ENCODE data around the gene NGLY1.

NGLY1 gene

GRCh38 chr3:25707268-25707926 lies 75.8 kb downstream of the NGLY1 start:
- in situ Hi-C loops (cut with HindIII; ENCODE audit: low sequenced_read_pairs), result no loop called here
- H3K4me3 ChIP-seq (ENCODE audit: low read depth, low read length), result no peak overlapping the region
- DNase-seq (ENCODE audit: low read depth), result no peak
- no peak for TF ChIP-seq CTCF (IDR thresholded peaks at IDR 0.05; ENCODE audit: low read depth, low read length, missing control alignments)

- H3K4me3 ChIP-seq (ENCODE audit: low read depth, low read length), result no peak overlapping the region
- no peak for DNase-seq (ENCODE audit: low read depth)
- in situ Hi-C loops (cut with HindIII; ENCODE audit: low sequenced_read_pairs), result no loop called here
- no peak for TF ChIP-seq CTCF (IDR thresholded peaks at IDR 0.05; ENCODE audit: low read depth, low read length, missing control alignments)
Measured at GRCh38 chr3:25706213-25706612, 77.0 kb downstream of the NGLY1 start.

DNA sequence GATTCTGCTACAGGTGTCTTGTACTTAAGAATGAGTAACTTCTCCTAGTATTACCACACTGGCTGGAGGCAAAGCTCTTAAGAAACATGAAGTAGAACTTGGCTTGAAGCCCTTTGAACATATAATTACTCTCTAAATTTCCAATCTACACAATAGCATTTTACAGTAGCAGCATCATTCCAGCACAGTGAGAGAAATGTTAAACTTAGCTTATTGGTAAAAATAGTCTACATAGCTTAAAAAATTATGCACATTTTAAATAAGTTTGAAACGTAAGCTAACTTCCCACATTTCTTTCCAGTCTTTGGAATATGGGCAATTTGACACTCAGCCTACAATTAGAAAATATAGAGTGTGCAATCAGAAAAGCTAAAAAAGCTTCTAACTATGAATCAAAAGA lies 85.7 kb downstream of the NGLY1 start:
- no peak overlapping the region for H3K4me3 ChIP-seq (ENCODE audit: low read depth, low read length)
- in situ Hi-C loops (cut with HindIII; ENCODE audit: low sequenced_read_pairs), result no loop called here
- DNase-seq (ENCODE audit: low read depth), result no peak
- TF ChIP-seq CTCF (IDR thresholded peaks at IDR 0.05; ENCODE audit: low read depth, low read length, missing control alignments), result no peak

DNA sequence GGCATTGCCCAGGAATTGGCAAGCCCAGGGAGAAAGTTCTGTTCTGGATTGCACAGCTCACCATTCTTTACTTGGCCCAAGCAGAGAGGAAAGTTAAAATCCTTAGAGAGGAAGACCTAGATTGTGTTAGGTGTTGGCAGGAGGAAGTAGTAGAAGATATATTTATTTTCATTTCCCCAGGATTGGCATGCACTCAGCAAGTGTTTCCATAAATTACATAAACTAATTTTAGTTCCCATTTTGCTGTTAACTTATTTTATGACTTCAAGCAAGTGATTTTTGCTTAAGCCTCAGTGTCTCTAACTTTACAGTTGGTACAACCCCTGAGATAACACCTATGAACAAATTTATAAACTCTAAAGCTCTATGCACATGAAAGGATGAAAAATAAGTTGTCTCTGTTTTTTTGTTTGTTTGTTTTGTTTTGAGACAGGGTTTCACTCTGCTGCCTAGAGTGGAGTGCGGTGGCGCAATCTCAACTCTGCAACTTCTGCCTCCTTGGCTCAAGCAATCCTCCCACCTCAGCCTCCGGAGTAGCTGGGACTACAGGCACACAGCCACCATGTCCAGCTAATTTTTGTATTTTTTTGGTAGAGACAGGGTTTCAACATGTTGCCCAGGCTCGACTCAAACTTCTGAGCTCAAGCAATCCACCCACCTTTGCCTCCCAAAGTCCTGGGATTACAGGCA lies 87.4 kb downstream of the NGLY1 start:
- no peak for TF ChIP-seq CTCF (IDR thresholded peaks at IDR 0.05; ENCODE audit: low read depth, low read length, missing control alignments)
- H3K4me3 ChIP-seq (ENCODE audit: low read depth, low read length), result no peak overlapping the region
- DNase-seq (ENCODE audit: low read depth), result no peak
- in situ Hi-C loops (cut with HindIII; ENCODE audit: low sequenced_read_pairs), result no loop called here

DNA sequence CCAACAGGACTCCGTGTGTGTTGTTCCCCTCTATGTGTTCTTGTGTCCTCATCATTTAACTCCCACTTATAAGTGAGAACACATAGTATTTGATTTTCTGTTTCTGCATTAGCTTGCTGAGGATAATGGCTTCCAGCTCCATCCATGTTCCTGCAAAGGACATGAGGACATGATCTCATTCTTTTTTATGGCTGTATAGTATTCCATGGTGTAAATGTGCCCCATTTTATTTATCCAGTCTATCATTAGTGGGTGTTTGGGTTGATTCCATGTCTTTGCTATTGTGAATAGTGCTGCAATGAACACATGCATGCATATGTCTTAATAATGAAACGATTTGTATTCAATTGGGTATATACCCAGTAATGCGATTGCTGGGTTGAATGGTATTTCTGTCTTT lies 90.0 kb downstream of the NGLY1 start:
- no peak for TF ChIP-seq CTCF (IDR thresholded peaks at IDR 0.05; ENCODE audit: low read depth, low read length, missing control alignments)
- DNase-seq (ENCODE audit: low read depth), result no peak
- in situ Hi-C loops (cut with HindIII; ENCODE audit: low sequenced_read_pairs), result no loop called here
- no peak overlapping the region for H3K4me3 ChIP-seq (ENCODE audit: low read depth, low read length)

- no peak for DNase-seq (ENCODE audit: low read depth)
- H3K4me3 ChIP-seq (ENCODE audit: low read depth, low read length), result no peak overlapping the region
- in situ Hi-C loops (cut with HindIII; ENCODE audit: low sequenced_read_pairs), result no loop called here
- TF ChIP-seq CTCF (IDR thresholded peaks at IDR 0.05; ENCODE audit: low read depth, low read length, missing control alignments), result no peak
Measured at GRCh38 chr3:25692341-25692740, 90.9 kb downstream of the NGLY1 start.
